ENCODE measurements around the gene LDLRAD3. TPM values are rescaled to one million over a fixed set of nuclear protein-coding genes. Genes with fewer than 3 reads are reported as not detected.

Gene LDLRAD3
- total RNA-seq, 1 experiment from 2014 or later: 28.1 TPM

DNA sequence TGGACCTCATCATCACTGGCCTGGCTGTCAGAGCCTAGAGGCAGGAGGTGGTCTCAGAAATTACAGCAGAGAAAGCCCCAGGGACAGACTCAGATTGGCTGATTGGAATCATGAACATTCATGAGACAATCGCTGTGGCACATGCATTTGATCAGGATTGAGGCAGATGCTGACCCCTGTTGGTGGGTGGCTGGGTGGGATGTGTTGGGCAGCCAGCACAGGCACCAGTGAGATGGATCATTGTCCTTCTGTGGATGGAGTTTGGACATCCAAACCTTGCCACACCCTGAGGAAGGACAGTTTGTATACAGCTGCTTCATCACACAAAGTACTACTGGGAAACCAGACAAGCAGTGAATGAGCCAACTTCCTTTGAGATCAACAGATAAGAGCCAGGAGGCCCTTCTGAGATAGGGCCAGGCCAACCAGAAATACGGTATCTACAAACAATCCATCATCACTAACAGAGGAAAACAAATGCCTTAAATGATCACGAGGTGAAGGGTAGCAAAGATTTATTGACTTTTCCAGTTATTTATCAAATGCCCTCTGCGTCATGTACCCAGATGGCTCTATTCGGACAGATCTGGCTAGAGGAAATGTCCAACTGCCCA lies 328.0 kb downstream of the LDLRAD3 start:
- no peak overlapping the region for H3K27ac ChIP-seq (ENCODE audit: low read length)
- TF ChIP-seq TCF7L2 (IDR thresholded peaks at IDR 0.05; ENCODE audit: low read depth, low read length) (no peak), POLR2AphosphoS5 (IDR thresholded peaks at IDR 0.05; ENCODE audit: low read depth, low read length) (no peak), SIN3A (IDR thresholded peaks at IDR 0.05; ENCODE audit: borderline replicate concordance, insufficient read depth, low read depth, low read length) (no peak)
- TF ChIP-seq, protein P1, sequence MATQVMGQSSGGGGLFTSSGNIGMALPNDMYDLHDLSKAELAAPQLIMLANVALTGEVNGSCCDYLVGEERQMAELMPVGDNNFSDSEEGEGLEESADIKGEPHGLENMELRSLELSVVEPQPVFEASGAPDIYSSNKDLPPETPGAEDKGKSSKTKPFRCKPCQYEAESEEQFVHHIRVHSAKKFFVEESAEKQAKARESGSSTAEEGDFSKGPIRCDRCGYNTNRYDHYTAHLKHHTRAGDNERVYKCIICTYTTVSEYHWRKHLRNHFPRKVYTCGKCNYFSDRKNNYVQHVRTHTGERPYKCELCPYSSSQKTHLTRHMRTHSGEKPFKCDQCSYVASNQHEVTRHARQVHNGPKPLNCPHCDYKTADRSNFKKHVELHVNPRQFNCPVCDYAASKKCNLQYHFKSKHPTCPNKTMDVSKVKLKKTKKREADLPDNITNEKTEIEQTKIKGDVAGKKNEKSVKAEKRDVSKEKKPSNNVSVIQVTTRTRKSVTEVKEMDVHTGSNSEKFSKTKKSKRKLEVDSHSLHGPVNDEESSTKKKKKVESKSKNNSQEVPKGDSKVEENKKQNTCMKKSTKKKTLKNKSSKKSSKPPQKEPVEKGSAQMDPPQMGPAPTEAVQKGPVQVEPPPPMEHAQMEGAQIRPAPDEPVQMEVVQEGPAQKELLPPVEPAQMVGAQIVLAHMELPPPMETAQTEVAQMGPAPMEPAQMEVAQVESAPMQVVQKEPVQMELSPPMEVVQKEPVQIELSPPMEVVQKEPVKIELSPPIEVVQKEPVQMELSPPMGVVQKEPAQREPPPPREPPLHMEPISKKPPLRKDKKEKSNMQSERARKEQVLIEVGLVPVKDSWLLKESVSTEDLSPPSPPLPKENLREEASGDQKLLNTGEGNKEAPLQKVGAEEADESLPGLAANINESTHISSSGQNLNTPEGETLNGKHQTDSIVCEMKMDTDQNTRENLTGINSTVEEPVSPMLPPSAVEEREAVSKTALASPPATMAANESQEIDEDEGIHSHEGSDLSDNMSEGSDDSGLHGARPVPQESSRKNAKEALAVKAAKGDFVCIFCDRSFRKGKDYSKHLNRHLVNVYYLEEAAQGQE (IDR thresholded peaks at IDR 0.05; ENCODE audit: insufficient read depth in 1 of 2, low read depth in 2 of 2, low read length in 1 of 2): no peak
- TF ChIP-seq, protein P2, sequence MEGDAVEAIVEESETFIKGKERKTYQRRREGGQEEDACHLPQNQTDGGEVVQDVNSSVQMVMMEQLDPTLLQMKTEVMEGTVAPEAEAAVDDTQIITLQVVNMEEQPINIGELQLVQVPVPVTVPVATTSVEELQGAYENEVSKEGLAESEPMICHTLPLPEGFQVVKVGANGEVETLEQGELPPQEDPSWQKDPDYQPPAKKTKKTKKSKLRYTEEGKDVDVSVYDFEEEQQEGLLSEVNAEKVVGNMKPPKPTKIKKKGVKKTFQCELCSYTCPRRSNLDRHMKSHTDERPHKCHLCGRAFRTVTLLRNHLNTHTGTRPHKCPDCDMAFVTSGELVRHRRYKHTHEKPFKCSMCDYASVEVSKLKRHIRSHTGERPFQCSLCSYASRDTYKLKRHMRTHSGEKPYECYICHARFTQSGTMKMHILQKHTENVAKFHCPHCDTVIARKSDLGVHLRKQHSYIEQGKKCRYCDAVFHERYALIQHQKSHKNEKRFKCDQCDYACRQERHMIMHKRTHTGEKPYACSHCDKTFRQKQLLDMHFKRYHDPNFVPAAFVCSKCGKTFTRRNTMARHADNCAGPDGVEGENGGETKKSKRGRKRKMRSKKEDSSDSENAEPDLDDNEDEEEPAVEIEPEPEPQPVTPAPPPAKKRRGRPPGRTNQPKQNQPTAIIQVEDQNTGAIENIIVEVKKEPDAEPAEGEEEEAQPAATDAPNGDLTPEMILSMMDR (IDR thresholded peaks at IDR 0.05): no peak
- CTCF ChIA-PET: no interaction called here
- H3K4me1 ChIP-seq (ENCODE audit: control insufficient read depth, insufficient read depth, low read length): no peaks in the 10 kb centered on the region
- in situ Hi-C loops (cut with HindIII; ENCODE audit: low pct_unique_long_range_greater_than_20kb, low sequenced_read_pairs) (no loop called here), intact Hi-C loops (cut with micrococcal nuclease; ENCODE audit: unreplicated experiment) (no loop called here)
- no peaks in the 10 kb centered on the region for H3K9me3 ChIP-seq (ENCODE audit: control insufficient read depth, insufficient read depth, low read depth, low read length)
- BruUV-seq (replicated peaks): no TSS peak
- H3K4me3 ChIP-seq (ENCODE audit: low read depth in 2 of 2, low read length in 2 of 2): no peak overlapping the region
- POLR2A ChIA-PET: no interaction called here
- DNase-seq (ENCODE audit: low read depth, low spot score) (no peak), ATAC-seq (no peak)
- no peaks in the 10 kb centered on the region for H3K27me3 ChIP-seq (ENCODE audit: control insufficient read depth, insufficient read depth, low read length)
- no peaks in the 10 kb centered on the region for H3K36me3 ChIP-seq (ENCODE audit: control insufficient read depth, insufficient read depth, low read length)

DNA sequence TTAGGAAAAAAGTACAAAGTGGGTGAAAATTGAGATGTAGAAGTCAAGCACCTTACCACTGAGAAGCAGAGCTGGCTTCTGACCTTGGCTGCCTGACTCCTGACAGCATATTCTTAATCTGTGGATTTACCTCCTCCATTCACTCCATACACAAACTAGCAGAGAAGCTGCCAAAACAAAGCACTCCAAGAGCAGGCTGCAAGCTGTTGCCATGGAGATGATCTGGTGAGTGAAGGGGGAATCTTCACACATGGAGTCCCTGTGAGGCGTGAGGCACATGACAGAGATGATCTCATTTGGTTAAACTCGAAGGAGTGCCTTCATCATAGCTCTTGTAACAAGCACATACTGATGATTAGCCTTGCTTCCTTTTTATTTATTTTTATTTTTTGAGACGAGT lies 329.2 kb downstream of the LDLRAD3 start:
- no peaks in the 10 kb centered on the region for H3K27me3 ChIP-seq (ENCODE audit: control insufficient read depth, insufficient read depth, low read length)
- POLR2A ChIA-PET: no interaction called here
- no peak overlapping the region for H3K4me3 ChIP-seq (ENCODE audit: low read depth in 2 of 2, low read length in 2 of 2)
- no TSS peak for BruUV-seq (replicated peaks)
- no peaks in the 10 kb centered on the region for H3K9me3 ChIP-seq (ENCODE audit: control insufficient read depth, insufficient read depth, low read depth, low read length)
- TF ChIP-seq, protein P1 (IDR thresholded peaks at IDR 0.05; ENCODE audit: insufficient read depth in 1 of 2, low read depth in 2 of 2, low read length in 1 of 2): no peak
- no peak for TF ChIP-seq SIN3A (IDR thresholded peaks at IDR 0.05; ENCODE audit: borderline replicate concordance, insufficient read depth, low read depth, low read length)
- TF ChIP-seq, protein P2 (IDR thresholded peaks at IDR 0.05): no peak
- no peak for TF ChIP-seq TCF7L2 (IDR thresholded peaks at IDR 0.05; ENCODE audit: low read depth, low read length)
- no peak for TF ChIP-seq POLR2AphosphoS5 (IDR thresholded peaks at IDR 0.05; ENCODE audit: low read depth, low read length)
- no peak overlapping the region for H3K27ac ChIP-seq (ENCODE audit: low read length)
- no peaks in the 10 kb centered on the region for H3K36me3 ChIP-seq (ENCODE audit: control insufficient read depth, insufficient read depth, low read length)
- ATAC-seq: no peak
- DNase-seq (ENCODE audit: low read depth, low spot score): no peak
- CTCF ChIA-PET: no interaction called here
- no peaks in the 10 kb centered on the region for H3K4me1 ChIP-seq (ENCODE audit: control insufficient read depth, insufficient read depth, low read length)
- intact Hi-C loops (cut with micrococcal nuclease; ENCODE audit: unreplicated experiment): no loop called here
- in situ Hi-C loops (cut with HindIII; ENCODE audit: low pct_unique_long_range_greater_than_20kb, low sequenced_read_pairs): no loop called here

All from Panc1 (cell line).